Transverse colon (tissue), 4 donors: ENCODE results near the gene SHC3. TPM values are rescaled to one million over a fixed set of nuclear protein-coding genes. Genes with fewer than 3 reads are reported as not detected.

Experiments
- DNase-seq: peaks from one replicate; pipeline ENCODE4 v3.0.0-alpha.2; 2019
- H3K27ac ChIP-seq, 4 donors: fragments of 200-600 bp; sonication (generic); 2 replicates each; pipeline ENCODE4 v1.5.1; 2016 to 2018; ENCODE audit warnings: inconsistent platforms in 4 of 4
- H3K27me3 ChIP-seq: fragments of 200-600 bp; sonication (generic); 2 replicates; pipeline ENCODE4 v1.5.1; 2017; ENCODE audit warnings: inconsistent platforms
- H3K36me3 ChIP-seq, 4 donors: fragments of 200-600 bp; sonication (generic); 2 replicates each; pipeline ENCODE4 v1.5.1; 2017 to 2019; ENCODE audit warnings: inconsistent platforms in 4 of 4
- H3K4me1 ChIP-seq, 4 donors: fragments of 200-600 bp; sonication (generic); 2 replicates each; pipeline ENCODE4 v1.5.1; 2017 to 2020; ENCODE audit warnings: inconsistent platforms in 4 of 4
- H3K4me3 ChIP-seq, 4 donors: fragments of 200-600 bp; sonication (generic); 1 replicate in 1 of 4; 2 replicates in 3 of 4; pipeline versions ENCODE4 v1.5.1 to v1.6.1; 2017 to 2019; ENCODE audit warnings: inconsistent platforms in 4 of 4
- H3K9me3 ChIP-seq, 2 donors: fragments of 200-600 bp; sonication (generic); 2 replicates each; pipeline ENCODE4 v1.5.1; 2017 to 2019; ENCODE audit warnings: inconsistent platforms in 2 of 2
- CTCF ChIP-seq, 5 experiments: fragments of 200-600 bp in 3 of 5; fragments of 450-650 bp in 2 of 5; sonication (generic) in 3 of 5; IDR thresholded peaks; 1 replicate in 2 of 5; 2 replicates in 3 of 5; pipeline ENCODE4 v1.5.1; 2016 to 2017; ENCODE audit warnings: antibody characterized with exemption in 5 of 5, inconsistent platforms in 3 of 5, mild to moderate bottlenecking in 2 of 5, moderate library complexity in 1 of 5
- EP300 ChIP-seq: sonication (generic); formaldehyde crosslinking; IDR thresholded peaks from one replicate; pipeline ENCODE4 v1.6.1; 2017; ENCODE audit warnings: antibody characterized with exemption, low read depth
- POLR2A ChIP-seq: fragments of 450-650 bp; IDR thresholded peaks from one replicate; pipeline ENCODE4 v1.6.1; 2016; ENCODE audit warnings: antibody characterized with exemption, mild to moderate bottlenecking, moderate library complexity
- POLR2AphosphoS5 ChIP-seq, 3 donors: sonication (generic); formaldehyde crosslinking; IDR thresholded peaks; one replicate each; pipeline ENCODE4 v1.6.1; 2016; ENCODE audit warnings: antibody characterized with exemption in 3 of 3
- WGBS, 2 donors: methylation state at CpG; one replicate each; pipeline ENCODE4 v1.1.5; 2018; ENCODE audit warnings: low coverage in 1 of 2; 5-methylcytosine and 5-hydroxymethylcytosine counted together
- in situ Hi-C, 4 donors: fragments of 200-750 bp; cut with MboI; loops; one replicate each; pipeline versions ENCODE4 v1.15.0 to v1.15.1; 2017; ENCODE audit warnings: low sequenced_read_pairs in 3 of 4, low pct_ligation_motif_present in 1 of 4, low pct_unique_long_range_greater_than_20kb in 1 of 4
- intact Hi-C: fragments of 100-400 bp; cut with DNase I; formaldehyde crosslinking; loops from one replicate; pipeline ENCODE4 v1.15.1; 2023; ENCODE audit warnings: low total_unique reads
- total RNA-seq, 4 donors: library from RNA; depleted of rRNA; stranded (reverse); fragments of >200 nt; gene quantifications; one replicate each; pipeline ENCODE4 v1.1.0, GENCODE V29; 2016

SHC3 gene
- total RNA-seq, 4 donors from 2014 or later: 1.1 to 4.8 (median 2.7) TPM

- TF ChIP-seq POLR2AphosphoS5 (IDR thresholded peaks at IDR 0.05): no peak
- TF ChIP-seq CTCF (IDR thresholded peaks at IDR 0.05): no peak
- no peak for TF ChIP-seq POLR2A
- no peak for TF ChIP-seq EP300
- Histone ChIP-seq H3K4me3 (no peak overlapping the region), H3K4me1 (no peaks in the 10 kb centered on the region), H3K27me3 (no peaks in the 10 kb centered on the region), H3K9me3 (no peaks in the 10 kb centered on the region), H3K36me3 (no peaks in the 10 kb centered on the region), H3K27ac (no peak overlapping the region)
- DNase-seq: no peak
- intact Hi-C loops: no loop called here
- in situ Hi-C loops: no loop called here
- 89 to 100% methylated on average over 1 to 3 of the region's 3 CpGs for WGBS, 2 donors
These were observed 61.8 kb downstream of the SHC3 start for GRCh38 chr9:89116805-89117192.

- WGBS, 2 donors: 84 to 92% methylated on average over 5 to 8 of the region's 8 CpGs
- intact Hi-C loops: no loop called here
- no peak overlapping the region for H3K27ac ChIP-seq
- H3K4me1 ChIP-seq: no peaks in the 10 kb centered on the region
- no peak for DNase-seq
- H3K27me3 ChIP-seq: no peaks in the 10 kb centered on the region
- no peaks in the 10 kb centered on the region for H3K36me3 ChIP-seq
- H3K9me3 ChIP-seq: no peaks in the 10 kb centered on the region
- H3K4me3 ChIP-seq: no peak overlapping the region
- in situ Hi-C loops: no loop called here
- TF ChIP-seq POLR2A: no peak
- no peak for TF ChIP-seq POLR2AphosphoS5 (IDR thresholded peaks at IDR 0.05)
- TF ChIP-seq EP300: no peak
- TF ChIP-seq CTCF (IDR thresholded peaks at IDR 0.05): no peak
These were observed 62.4 kb downstream of the SHC3 start for GRCh38 chr9:89116064-89116804.

- Histone ChIP-seq H3K36me3 (no peaks in the 10 kb centered on the region), H3K9me3 (no peaks in the 10 kb centered on the region), H3K27me3 (no peaks in the 10 kb centered on the region), H3K27ac (no peak overlapping the region), H3K4me1 (no peaks in the 10 kb centered on the region), H3K4me3 (no peak overlapping the region)
- intact Hi-C loops (no loop called here), in situ Hi-C loops (no loop called here)
- no peak for DNase-seq
- WGBS, 2 donors: 100% methylated on average over 1 of the region's 1 CpG; no CpG with 5 or more reads in 1 of the 2 donors
- TF ChIP-seq EP300 (no peak), POLR2AphosphoS5 (IDR thresholded peaks at IDR 0.05) (no peak), CTCF (IDR thresholded peaks at IDR 0.05) (no peak), POLR2A (no peak)
These were observed 63.2 kb downstream of the SHC3 start for GRCh38 chr9:89115426-89115825.

- no peaks in the 10 kb centered on the region for H3K36me3 ChIP-seq
- WGBS, 2 donors: 86 to 89% methylated on average over 4 of the region's 4 CpGs
- in situ Hi-C loops (no loop called here), intact Hi-C loops (no loop called here)
- no peaks in the 10 kb centered on the region for H3K4me1 ChIP-seq
- no peaks in the 10 kb centered on the region for H3K9me3 ChIP-seq
- no peak overlapping the region for H3K4me3 ChIP-seq
- H3K27me3 ChIP-seq: no peaks in the 10 kb centered on the region
- DNase-seq: no peak
- H3K27ac ChIP-seq: no peak overlapping the region
- TF ChIP-seq POLR2AphosphoS5 (IDR thresholded peaks at IDR 0.05): no peak
- TF ChIP-seq CTCF (IDR thresholded peaks at IDR 0.05): no peak
- TF ChIP-seq POLR2A: no peak
- TF ChIP-seq EP300: no peak
These were observed 63.9 kb downstream of the SHC3 start for GRCh38 chr9:89114741-89115140.
